GM21786 (cell line): Measurements from ENCODE around the gene SKOR1.

ENCODE experiments used
- ATAC-seq: cut with Tn5 transposase; IDR thresholded peaks from one replicate; pipeline ENCODE4 v1.9.1; 2021; ENCODE audit not compliant: unreplicated experiment

SKOR1 gene

DNA sequence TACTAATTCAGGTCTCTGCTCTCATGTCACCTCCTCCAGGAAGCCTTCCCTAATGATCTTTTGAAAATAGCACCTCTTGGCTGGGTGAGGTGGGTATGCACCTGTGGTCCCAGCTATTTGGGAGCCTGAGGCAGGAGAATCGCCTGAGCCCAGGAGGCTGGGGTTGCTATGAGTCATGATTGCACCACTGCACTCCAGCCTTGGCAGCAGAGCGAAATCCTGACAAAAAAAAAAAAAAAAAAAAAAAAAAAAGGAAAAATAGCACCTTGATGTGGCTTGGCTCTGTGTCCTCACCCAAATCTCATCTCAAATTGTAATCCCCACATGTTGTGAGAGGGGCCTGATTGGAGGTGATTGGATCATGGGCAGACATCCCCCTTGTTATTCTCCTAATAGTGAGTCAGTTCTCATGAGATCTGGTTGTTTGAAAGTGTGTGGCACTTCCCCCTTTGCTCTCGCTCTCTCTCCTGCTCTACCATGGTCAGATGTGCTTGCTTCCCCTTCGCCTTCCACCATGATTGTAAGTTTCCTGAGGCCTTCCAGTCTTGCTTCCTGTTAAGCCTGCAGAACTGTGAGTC, 25.8 kb downstream of the SKOR1 start:
- ATAC-seq, result no peak

GRCh38 chr15:67852418-67852817, 27.1 kb downstream of the SKOR1 start:
- ATAC-seq, result no peak

DNA sequence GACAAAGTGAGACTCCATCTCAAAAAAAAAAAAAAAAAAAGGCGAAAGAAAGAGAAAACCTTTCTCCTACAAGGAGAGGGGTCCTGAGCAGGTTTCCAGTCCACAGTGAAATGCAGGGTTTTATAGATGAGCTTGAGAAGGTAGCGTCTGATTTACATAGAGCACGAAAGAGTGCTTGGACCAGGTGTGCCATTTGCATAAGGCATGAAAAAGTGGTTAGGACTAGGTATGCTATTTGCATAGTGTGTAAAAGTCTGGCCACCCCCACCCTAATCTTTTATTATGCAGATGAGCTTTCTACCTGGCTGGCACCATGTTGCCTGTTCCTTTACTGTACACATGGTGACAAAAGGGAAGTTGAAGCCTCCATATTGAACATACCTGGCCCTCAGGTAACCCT, 28.1 kb downstream of the SKOR1 start:
- ATAC-seq, result no peak

DNA sequence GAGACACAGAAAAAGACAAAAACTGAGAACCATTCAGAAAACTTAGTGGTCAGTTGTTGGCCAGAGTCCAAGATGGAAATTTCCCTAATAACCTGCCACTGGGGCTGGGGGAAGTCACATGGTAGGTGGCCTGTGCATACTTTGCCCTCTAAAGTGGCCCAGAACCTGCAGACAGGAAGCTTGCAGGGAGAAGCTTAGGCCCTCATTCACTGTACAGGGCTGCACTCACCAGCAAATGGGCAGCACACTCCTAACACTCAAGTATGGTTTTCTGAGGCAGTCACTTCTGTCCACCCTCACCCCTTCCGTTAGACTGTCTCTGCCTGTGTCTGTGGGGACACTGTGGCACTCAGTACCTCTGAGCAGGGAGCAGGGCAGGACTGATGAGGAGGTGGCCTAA, 29.0 kb downstream of the SKOR1 start:
- no peak for ATAC-seq

- ATAC-seq, result no peak
Observed at GRCh38 chr15:67855842-67856241, 30.5 kb downstream of the SKOR1 start.

GRCh38 chr15:67857220-67857619, 31.9 kb downstream of the SKOR1 start:
- no peak for ATAC-seq

- no peak for ATAC-seq
Observed at GRCh38 chr15:67859331-67859946, 34.1 kb downstream of the SKOR1 start.

GRCh38 chr15:67861983-67862382, 36.7 kb downstream of the SKOR1 start:
- no peak for ATAC-seq

GRCh38 chr15:67862750-67863441, 37.6 kb downstream of the SKOR1 start:
- ATAC-seq, result no peak

- peak; percentile 69 for ATAC-seq
Observed at GRCh38 chr15:67863442-67863987, 38.2 kb downstream of the SKOR1 start.

DNA sequence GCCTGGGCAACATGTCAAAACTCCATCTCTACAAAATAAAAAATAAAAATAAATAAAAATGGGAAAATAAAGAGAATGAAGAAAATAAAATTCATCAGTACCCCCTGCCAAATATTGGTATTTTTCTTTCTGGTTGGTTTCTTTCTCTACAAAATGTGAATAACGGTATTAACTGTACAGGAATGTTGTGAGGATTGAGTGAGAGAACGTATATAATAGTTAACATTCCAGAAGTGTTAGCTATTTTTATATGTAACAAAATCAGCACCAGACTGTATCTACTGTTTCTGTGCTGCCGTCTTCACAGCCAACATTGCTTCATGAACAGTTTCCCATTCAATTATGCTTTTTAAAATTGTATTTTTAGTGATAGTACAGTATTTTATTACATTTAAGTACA, 40.0 kb downstream of the SKOR1 start:
- ATAC-seq, result no peak

DNA sequence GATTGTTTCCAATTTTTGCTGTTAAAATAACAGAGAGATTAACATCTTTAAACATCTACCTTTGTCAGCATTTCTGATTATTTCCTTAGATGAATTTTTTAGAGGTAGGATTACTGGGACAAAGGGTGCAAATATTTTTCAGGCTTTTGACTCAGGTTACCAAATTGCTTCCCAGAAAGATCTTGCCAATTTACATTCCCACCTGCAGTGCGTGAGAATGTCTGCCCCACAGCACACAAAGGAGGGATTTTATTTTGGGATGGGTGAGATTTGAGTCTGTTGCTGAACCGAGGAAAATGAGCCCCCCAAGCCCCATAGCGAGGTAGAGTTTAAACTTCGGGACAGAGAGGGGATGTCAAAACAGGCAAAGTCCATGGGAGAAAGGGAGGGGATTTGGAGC, 40.5 kb downstream of the SKOR1 start:
- no peak for ATAC-seq

GRCh38 chr15:67869701-67870100, 44.4 kb downstream of the SKOR1 start:
- ATAC-seq, result no peak

DNA sequence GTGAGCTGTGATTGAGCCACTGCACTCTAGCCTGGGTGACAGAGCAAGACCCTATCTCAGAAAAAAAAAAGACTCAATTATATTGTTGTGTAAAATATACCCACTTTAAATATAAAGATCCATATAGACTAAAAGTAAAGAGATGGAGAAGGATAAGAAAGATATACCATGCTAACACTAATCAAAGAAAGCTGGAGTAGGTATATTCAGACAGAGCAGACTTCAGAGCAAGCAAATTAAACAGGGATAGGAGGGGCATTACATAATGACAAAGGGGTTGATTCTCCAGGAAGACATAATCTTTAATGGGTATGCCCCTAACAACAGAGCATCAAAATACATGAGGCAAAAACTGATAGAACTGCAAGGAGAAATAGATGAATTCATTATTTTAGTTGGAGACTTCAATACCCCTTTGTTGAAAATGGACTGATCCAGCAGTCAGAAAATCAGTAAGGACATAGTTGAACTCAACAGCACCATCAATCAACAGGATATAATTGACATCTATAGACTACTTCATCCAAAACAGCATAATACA, 45.6 kb downstream of the SKOR1 start:
- no peak for ATAC-seq

DNA sequence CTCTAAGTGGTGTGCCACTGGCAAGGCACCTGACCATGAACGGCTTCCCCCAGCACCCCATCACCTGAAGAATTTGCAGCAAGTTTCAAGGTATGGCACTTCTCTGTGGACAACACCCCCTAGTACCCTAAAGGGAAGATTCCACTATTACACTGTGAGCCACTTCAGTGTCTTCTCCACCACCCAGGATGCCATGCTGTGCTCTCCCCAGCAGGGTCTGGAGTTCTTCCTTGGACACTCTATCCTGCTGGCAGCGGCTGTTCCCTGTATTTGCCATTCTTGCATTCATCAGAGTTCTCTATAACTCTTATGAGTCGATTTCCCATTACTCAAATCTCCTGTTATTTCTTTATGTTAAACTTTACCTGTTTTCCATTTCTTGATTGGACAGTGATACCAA, 48.5 kb downstream of the SKOR1 start:
- ATAC-seq, result no peak

DNA sequence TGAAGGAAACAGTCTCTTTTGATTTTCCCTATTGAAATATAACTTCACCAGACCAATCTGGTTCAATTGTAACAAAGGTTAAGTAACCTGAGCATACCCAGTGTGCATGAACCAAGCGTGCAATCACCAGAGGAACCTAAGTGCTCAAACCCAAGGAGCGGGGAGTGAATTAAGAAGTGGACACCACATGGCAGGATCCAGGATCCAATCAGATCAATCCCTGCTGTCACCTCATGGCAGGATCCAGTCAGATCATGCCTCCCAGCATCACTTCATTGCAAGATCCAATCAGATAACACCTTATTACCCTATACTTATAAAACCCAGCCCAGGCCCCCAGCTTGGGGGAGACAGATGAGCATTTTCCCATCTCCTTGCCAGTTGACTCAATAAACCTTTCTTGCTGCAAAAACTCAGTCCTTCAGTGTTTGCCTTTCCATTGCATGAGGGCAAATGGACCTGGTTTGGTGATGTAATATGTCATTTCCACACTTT, 53.5 kb downstream of the SKOR1 start:
- ATAC-seq, result no peak

DNA sequence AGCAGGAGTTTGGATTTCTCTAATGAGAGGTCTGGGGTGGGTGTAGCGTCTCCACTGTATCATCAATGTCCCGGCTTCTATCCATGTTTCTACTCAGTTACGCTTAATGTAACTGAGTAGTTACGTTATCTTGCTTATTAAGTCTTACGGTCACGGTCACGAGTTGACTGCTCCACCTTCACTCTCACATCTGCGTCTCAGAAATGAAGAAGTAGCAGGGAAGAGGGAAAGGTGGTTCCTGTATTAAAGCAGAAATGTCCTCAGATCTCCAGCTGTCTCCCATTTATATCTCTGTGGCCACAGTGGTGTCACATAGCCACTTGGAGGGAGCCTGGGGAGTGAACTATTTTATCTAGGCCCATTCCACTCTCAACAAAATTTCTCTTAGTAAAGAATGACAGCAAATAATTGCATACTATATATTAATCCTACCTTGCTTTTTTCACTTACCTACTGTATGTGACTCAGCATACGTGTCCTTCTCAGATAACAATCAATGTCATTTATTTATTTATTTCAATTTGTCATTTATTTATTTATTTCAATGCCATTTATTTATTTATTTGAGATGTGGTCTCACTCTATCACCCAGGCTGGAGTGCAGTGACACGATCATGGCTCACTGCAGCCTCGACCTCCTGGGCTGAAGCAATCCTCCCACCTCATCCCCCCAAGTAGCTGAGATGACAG, 54.3 kb downstream of the SKOR1 start:
- no peak for ATAC-seq

DNA sequence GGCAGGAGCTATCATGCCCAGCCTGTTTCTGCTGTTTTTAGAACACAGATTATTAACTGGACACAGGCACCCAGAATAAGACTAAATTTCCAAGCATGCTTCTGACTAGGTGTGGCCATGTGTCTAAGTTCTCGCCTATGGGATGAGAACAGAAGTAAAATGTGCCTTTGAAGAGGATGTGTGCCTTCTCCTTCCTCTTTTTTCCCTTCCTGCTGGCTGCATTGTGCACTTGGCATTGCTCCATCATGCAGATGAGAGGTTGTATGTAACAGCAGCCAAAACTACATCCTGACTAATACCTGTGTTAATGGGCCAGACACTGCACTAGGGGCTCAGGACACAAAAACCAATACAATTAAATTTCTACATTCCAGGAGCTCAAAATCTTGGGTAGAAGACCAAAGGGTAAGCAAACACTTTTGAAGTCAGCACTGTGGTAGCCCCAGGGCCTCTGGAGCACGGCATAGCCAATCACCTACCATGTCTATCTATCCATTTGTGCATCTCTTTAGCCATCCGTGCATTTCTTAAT, 55.4 kb downstream of the SKOR1 start:
- no peak for ATAC-seq

GRCh38 chr15:67882487-67883233, 57.4 kb downstream of the SKOR1 start:
- no peak for ATAC-seq

GRCh38 chr15:67883234-67883773, 58.0 kb downstream of the SKOR1 start:
- no peak for ATAC-seq
